ENCODE data around the gene KCNJ15. TPM values are rescaled to one million over a fixed set of nuclear protein-coding genes. Genes with fewer than 3 reads are reported as not detected.

Gene KCNJ15
- total RNA-seq, 1 donor from 2014 or later: 3.9 TPM

- Mint-ChIP-seq H3K4me3 (no peak overlapping the region), H3K36me3 (no peaks in the 10 kb centered on the region), H3K4me1 (ENCODE audit: unreplicated experiment) (peaks cover 32% of the 10 kb centered on the region), H3K27ac (peak overlapping the region; percentile 33), H3K9me3 (peaks cover 6% of the 10 kb centered on the region), H3K27me3 (no peaks in the 10 kb centered on the region)
- DNase-seq (ENCODE audit: extremely low spot score, unreplicated experiment): no peak
- TF ChIP-seq, protein P1, sequence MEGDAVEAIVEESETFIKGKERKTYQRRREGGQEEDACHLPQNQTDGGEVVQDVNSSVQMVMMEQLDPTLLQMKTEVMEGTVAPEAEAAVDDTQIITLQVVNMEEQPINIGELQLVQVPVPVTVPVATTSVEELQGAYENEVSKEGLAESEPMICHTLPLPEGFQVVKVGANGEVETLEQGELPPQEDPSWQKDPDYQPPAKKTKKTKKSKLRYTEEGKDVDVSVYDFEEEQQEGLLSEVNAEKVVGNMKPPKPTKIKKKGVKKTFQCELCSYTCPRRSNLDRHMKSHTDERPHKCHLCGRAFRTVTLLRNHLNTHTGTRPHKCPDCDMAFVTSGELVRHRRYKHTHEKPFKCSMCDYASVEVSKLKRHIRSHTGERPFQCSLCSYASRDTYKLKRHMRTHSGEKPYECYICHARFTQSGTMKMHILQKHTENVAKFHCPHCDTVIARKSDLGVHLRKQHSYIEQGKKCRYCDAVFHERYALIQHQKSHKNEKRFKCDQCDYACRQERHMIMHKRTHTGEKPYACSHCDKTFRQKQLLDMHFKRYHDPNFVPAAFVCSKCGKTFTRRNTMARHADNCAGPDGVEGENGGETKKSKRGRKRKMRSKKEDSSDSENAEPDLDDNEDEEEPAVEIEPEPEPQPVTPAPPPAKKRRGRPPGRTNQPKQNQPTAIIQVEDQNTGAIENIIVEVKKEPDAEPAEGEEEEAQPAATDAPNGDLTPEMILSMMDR (conservative IDR thresholded peaks at IDR 0.05): no peak
Measured at GRCh38 chr21:38268864-38269575, 12.2 kb downstream of the KCNJ15 start.

GRCh38 chr21:38269576-38269936 is 12.8 kb downstream of the KCNJ15 start:
- H3K27me3 Mint-ChIP-seq: peaks cover 3% of the 10 kb centered on the region
- H3K27ac Mint-ChIP-seq: no peak overlapping the region
- peaks cover 6% of the 10 kb centered on the region for H3K9me3 Mint-ChIP-seq
- no peak for DNase-seq (ENCODE audit: extremely low spot score, unreplicated experiment)
- no peak overlapping the region for H3K4me3 Mint-ChIP-seq
- TF ChIP-seq, protein P1 (conservative IDR thresholded peaks at IDR 0.05): no peak
- H3K36me3 Mint-ChIP-seq: no peaks in the 10 kb centered on the region
- peaks cover 27% of the 10 kb centered on the region for H3K4me1 Mint-ChIP-seq (ENCODE audit: unreplicated experiment)

GRCh38 chr21:38272215-38272614 is 15.4 kb downstream of the KCNJ15 start:
- H3K4me3 Mint-ChIP-seq: no peak overlapping the region
- no peak overlapping the region for H3K27ac Mint-ChIP-seq
- no peaks in the 10 kb centered on the region for H3K36me3 Mint-ChIP-seq
- H3K4me1 Mint-ChIP-seq (ENCODE audit: unreplicated experiment): peaks cover 13% of the 10 kb centered on the region
- TF ChIP-seq, protein P1 (conservative IDR thresholded peaks at IDR 0.05): no peak
- peaks cover 4% of the 10 kb centered on the region for H3K9me3 Mint-ChIP-seq
- H3K27me3 Mint-ChIP-seq: peaks cover 8% of the 10 kb centered on the region
- no peak for DNase-seq (ENCODE audit: extremely low spot score, unreplicated experiment)

DNA sequence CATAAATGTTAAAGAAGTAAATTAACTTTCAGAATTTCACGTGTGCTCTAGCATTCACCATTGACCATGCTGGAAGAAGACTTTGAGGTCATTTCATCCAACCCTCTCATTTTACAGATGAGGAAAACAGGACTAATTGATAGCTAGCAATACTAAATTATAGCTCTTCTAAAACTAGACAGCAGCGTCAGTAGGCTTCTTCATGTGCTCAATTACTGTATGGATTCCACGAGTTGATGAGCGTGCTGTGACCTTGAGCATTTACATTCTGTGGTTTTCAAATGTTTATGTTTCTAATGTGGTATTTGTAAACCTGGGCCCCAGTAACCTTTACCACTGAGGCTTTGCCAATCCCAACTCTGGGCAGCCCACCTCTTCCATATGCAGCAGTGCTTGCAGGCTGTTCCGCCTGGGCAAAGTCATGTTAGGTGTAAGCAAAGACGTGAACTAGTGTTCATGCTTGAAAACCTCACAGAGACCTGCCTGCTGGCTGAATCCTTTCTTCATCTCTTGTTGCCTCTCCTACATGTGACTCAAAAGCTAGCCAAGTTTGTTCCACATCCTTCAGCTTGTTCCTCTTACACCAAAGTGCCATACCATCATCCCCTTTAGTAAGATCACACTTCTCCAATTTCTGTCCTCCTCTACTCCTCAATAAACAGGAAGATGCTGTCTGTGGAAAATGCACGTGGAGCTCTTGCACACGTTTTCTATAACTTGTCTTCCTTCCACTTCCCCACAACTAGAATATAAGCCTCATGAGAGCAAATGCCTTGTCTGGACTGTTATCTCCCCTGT is 17.2 kb downstream of the KCNJ15 start:
- no peaks in the 10 kb centered on the region for H3K36me3 Mint-ChIP-seq
- TF ChIP-seq, protein P1 (conservative IDR thresholded peaks at IDR 0.05): no peak
- no peak overlapping the region for H3K4me3 Mint-ChIP-seq
- peaks cover 7% of the 10 kb centered on the region for H3K9me3 Mint-ChIP-seq
- peaks cover 17% of the 10 kb centered on the region for H3K4me1 Mint-ChIP-seq (ENCODE audit: unreplicated experiment)
- H3K27me3 Mint-ChIP-seq: peaks cover 10% of the 10 kb centered on the region
- no peak for DNase-seq (ENCODE audit: extremely low spot score, unreplicated experiment)
- no peak overlapping the region for H3K27ac Mint-ChIP-seq

GRCh38 chr21:38277501-38278131 is 20.8 kb downstream of the KCNJ15 start:
- TF ChIP-seq, protein P1 (conservative IDR thresholded peaks at IDR 0.05): no peak
- H3K27me3 Mint-ChIP-seq: peaks cover 13% of the 10 kb centered on the region
- no peak overlapping the region for H3K4me3 Mint-ChIP-seq
- no peak for DNase-seq (ENCODE audit: extremely low spot score, unreplicated experiment)
- H3K4me1 Mint-ChIP-seq (ENCODE audit: unreplicated experiment): peaks cover 8% of the 10 kb centered on the region
- peak overlapping the region; percentile 27 for H3K27ac Mint-ChIP-seq
- no peaks in the 10 kb centered on the region for H3K36me3 Mint-ChIP-seq
- H3K9me3 Mint-ChIP-seq: peaks cover 15% of the 10 kb centered on the region

Data from type B pancreatic cell (in vitro differentiated cells).